GM10847 (cell line): ENCODE measurements around the gene RDH13.

Source experiments
- POLR2A ChIP-seq: IDR thresholded peaks from 2 replicates; pipeline ENCODE4 v1.6.1; 2011; ENCODE audit not compliant: insufficient read length; ENCODE audit errors: extremely low read depth

Gene RDH13

GRCh38 chr19:55062735-55063491, at the start of gene RDH13:
TSS of gene RDH13 (minus strand) at chr19:55063148. CDS start at chr19:55063032, 116 bp downstream.
- TF ChIP-seq POLR2A, result peak; percentile 74

- no peak for TF ChIP-seq POLR2A
Observed at GRCh38 chr19:55112246-55112776, 49.4 kb upstream of the RDH13 start.

GRCh38 chr19:55111238-55111831, 48.4 kb upstream of the RDH13 start:
- TF ChIP-seq POLR2A, result no peak

GRCh38 chr19:55109527-55110291, 46.8 kb upstream of the RDH13 start:
- TF ChIP-seq POLR2A, result no peak

GRCh38 chr19:55106591-55106990, 43.6 kb upstream of the RDH13 start:
- no peak for TF ChIP-seq POLR2A

- TF ChIP-seq POLR2A, result no peak
Observed at GRCh38 chr19:55105237-55105636, 42.3 kb upstream of the RDH13 start.

- TF ChIP-seq POLR2A, result no peak
Observed at GRCh38 chr19:55103190-55103589, 40.2 kb upstream of the RDH13 start.

- no peak for TF ChIP-seq POLR2A
Observed at GRCh38 chr19:55101261-55101660, 38.3 kb upstream of the RDH13 start.

GRCh38 chr19:55099557-55100506, 36.9 kb upstream of the RDH13 start:
- no peak for TF ChIP-seq POLR2A

GRCh38 chr19:55098716-55099556, 36.0 kb upstream of the RDH13 start:
- no peak for TF ChIP-seq POLR2A

- TF ChIP-seq POLR2A, result no peak
Observed at GRCh38 chr19:55097864-55098715, 35.1 kb upstream of the RDH13 start.

- TF ChIP-seq POLR2A, result no peak
Observed at GRCh38 chr19:55096061-55096701, 33.2 kb upstream of the RDH13 start.
